ENCODE measurements around the gene SPINK2.

- TF ChIP-seq EZH2 (IDR thresholded peaks at IDR 0.05; ENCODE audit: insufficient read depth, poor library complexity, severe bottlenecking) (no peak), EZH2phosphoT487 (IDR thresholded peaks at IDR 0.05; ENCODE audit: insufficient read depth, low read depth) (no peak)
Observed at GRCh38 chr4:56823933-56824600, 2.6 kb upstream of the SPINK2 start.

Measured in GM23248 (cell line).